Caco-2 (cell line): Measurements from ENCODE around the gene FYTTD1. TPM values are rescaled to one million over a fixed set of nuclear protein-coding genes. Genes with fewer than 3 reads are reported as not detected.

Experiments
- BruUV-seq: library from RNA; stranded (reverse); fragments of 400-500 nt; replicated peaks from 2 replicates; lab custom pipeline; 2021; lab: Mats Ljungman, UMichigan
- CTCF ChIA-PET: fragments of 300-600 bp; sonication (Branson Sonifier 250); formaldehyde crosslinking; loops from one replicate; lab custom pipeline; 2022; ENCODE audit warnings: antibody characterized with exemption; lab: Charles Lee
- POLR2A ChIA-PET: fragments of 300-600 bp; sonication (Branson Sonifier 250); formaldehyde crosslinking; loops from one replicate; lab custom pipeline; 2022; ENCODE audit warnings: antibody characterized with exemption; lab: Charles Lee
- DNase-seq, 2 experiments: peaks; one replicate each; pipeline versions ENCODE4 v3.0.0 to v3.0.0-alpha.2; 2020 to 2022
- H3K27me3 ChIP-seq: replicated peaks from 2 replicates; pipeline ENCODE4 v1.6.0; 2011; ENCODE audit warnings: low read length; ENCODE audit not compliant: control insufficient read depth, insufficient read depth
- H3K36me3 ChIP-seq: 2 replicates; pipeline ENCODE4 v1.5.1; 2011; ENCODE audit warnings: low read length; ENCODE audit not compliant: control insufficient read depth, insufficient read depth
- H3K4me1 ChIP-seq: fragments of 250-450 bp; sonication (Bioruptor Pico); 2 replicates; pipeline ENCODE4 v1.5.1; 2020; ENCODE audit warnings: mild to moderate bottlenecking
- H3K4me3 ChIP-seq: 2 replicates; pipeline ENCODE4 v1.5.1; 2011; ENCODE audit warnings: low read depth, mild to moderate bottlenecking, control low read depth, low read length
- H3K9me3 ChIP-seq: fragments of 250-450 bp; sonication (Bioruptor Pico); 2 replicates; pipeline ENCODE4 v1.5.1; 2020; ENCODE audit warnings: mild to moderate bottlenecking, moderate library complexity
- H3K27ac Mint-ChIP-seq: one replicate; pipeline ENCODE4 v1.8.0; 2022; ENCODE audit warnings: mixed read lengths; ENCODE audit not compliant: unreplicated experiment
- H3K27me3 Mint-ChIP-seq: one replicate; pipeline ENCODE4 v1.8.0; 2022; ENCODE audit warnings: mixed read lengths; ENCODE audit not compliant: insufficient read depth, unreplicated experiment
- H3K36me3 Mint-ChIP-seq: one replicate; pipeline ENCODE4 v1.8.0; 2022; ENCODE audit warnings: mild to moderate bottlenecking, mixed read lengths; ENCODE audit not compliant: insufficient read depth, unreplicated experiment
- H3K4me1 Mint-ChIP-seq: one replicate; pipeline ENCODE4 v1.8.0; 2022; ENCODE audit warnings: low read depth, mixed read lengths; ENCODE audit not compliant: unreplicated experiment
- H3K4me3 Mint-ChIP-seq: one replicate; pipeline ENCODE4 v1.8.0; 2022; ENCODE audit warnings: mild to moderate bottlenecking, moderate library complexity, mixed read lengths; ENCODE audit not compliant: unreplicated experiment
- H3K9me3 Mint-ChIP-seq: one replicate; pipeline ENCODE4 v1.8.0; 2022; ENCODE audit warnings: mixed read lengths; ENCODE audit not compliant: unreplicated experiment
- intact Hi-C: fragments of 100-400 bp; cut with micrococcal nuclease; formaldehyde crosslinking; loops from one replicate; pipeline ENCODE4 v1.10.0; 2022; ENCODE audit not compliant: unreplicated experiment
- total RNA-seq: library from RNA; stranded (reverse); gene quantifications from 2 replicates; pipeline ENCODE4 v1.2.3, GENCODE V29; 2022
- TF ChIP-seq, protein P1 (sequence below), 2 experiments: fragments of 200-600 bp in 1 of 2; IDR thresholded peaks; 1 replicate in 1 of 2; 2 replicates in 1 of 2; pipeline versions ENCODE4 v1.5.1 to v1.8.0; 2011 to 2022; ENCODE audit warnings: antibody characterized with exemption in 1 of 2, control low read depth in 1 of 2, inconsistent platforms in 1 of 2, low read depth in 1 of 2, low read length in 1 of 2, mild to moderate bottlenecking in 1 of 2, moderate library complexity in 1 of 2; ENCODE audit not compliant: insufficient read depth in 1 of 2, severe bottlenecking in 1 of 2, unreplicated experiment in 1 of 2

Gene FYTTD1
- total RNA-seq, 1 experiment from 2014 or later = 41.6 TPM

- POLR2A ChIA-PET = no interaction called here
- H3K4me1 ChIP-seq = no peaks in the 10 kb centered on the region; the same call in 1 of the 2 replicates
- no peaks in the 10 kb centered on the region for H3K27me3 ChIP-seq
- Mint-ChIP-seq H3K36me3 (no peaks in the 10 kb centered on the region), H3K27ac (no peak overlapping the region), H3K4me1 (peaks cover 6% of the 10 kb centered on the region), H3K4me3 (no peak overlapping the region), H3K9me3 (no peaks in the 10 kb centered on the region), H3K27me3 (no peaks in the 10 kb centered on the region)
- no peaks in the 10 kb centered on the region for H3K9me3 ChIP-seq
- no peaks in the 10 kb centered on the region for H3K36me3 ChIP-seq
- TF ChIP-seq, protein P1, sequence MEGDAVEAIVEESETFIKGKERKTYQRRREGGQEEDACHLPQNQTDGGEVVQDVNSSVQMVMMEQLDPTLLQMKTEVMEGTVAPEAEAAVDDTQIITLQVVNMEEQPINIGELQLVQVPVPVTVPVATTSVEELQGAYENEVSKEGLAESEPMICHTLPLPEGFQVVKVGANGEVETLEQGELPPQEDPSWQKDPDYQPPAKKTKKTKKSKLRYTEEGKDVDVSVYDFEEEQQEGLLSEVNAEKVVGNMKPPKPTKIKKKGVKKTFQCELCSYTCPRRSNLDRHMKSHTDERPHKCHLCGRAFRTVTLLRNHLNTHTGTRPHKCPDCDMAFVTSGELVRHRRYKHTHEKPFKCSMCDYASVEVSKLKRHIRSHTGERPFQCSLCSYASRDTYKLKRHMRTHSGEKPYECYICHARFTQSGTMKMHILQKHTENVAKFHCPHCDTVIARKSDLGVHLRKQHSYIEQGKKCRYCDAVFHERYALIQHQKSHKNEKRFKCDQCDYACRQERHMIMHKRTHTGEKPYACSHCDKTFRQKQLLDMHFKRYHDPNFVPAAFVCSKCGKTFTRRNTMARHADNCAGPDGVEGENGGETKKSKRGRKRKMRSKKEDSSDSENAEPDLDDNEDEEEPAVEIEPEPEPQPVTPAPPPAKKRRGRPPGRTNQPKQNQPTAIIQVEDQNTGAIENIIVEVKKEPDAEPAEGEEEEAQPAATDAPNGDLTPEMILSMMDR (IDR thresholded peaks at IDR 0.05; ENCODE audit: insufficient read depth in 1 of 2, low read depth in 1 of 2, low read length in 1 of 2, severe bottlenecking in 1 of 2, unreplicated experiment in 1 of 2) = no peak
- H3K4me3 ChIP-seq = no peak overlapping the region
- CTCF ChIA-PET = no interaction called here
- DNase-seq = no peak
- BruUV-seq = no TSS peak
- intact Hi-C loops = no loop called here
These were observed 16.6 kb upstream of the FYTTD1 start for GRCh38 chr3:197733042-197733441.

DNA sequence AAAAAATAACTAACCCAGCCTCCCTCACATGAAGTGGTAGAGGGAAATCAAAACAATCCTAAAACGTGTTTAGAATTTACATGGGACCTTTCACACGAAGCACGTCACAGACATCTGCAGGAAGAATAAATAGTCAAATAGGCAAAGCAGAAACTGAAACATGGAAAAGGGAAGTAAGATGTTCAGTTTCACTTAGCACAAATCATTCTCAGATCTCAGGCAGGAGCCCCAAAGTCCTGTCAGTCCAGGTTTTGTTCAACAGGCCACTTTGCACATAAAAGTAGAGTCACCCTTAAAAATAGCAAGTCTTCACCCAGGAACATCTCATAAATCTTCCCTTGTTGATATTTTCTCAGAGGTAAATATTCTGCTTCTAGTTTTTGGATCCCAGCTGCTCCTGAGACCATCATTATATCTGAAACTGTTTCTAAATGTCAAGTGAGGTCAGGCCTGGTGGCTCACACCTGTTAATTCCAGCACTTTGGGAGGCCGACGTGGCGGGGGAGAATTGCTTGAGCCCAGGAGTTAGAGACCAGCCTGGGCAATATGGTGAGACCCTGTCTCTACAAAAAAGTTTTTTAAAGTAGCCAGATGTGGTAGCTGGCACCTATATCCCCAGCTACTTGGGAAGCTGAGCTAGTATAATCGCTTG lies 14.9 kb upstream of the FYTTD1 start:
- H3K36me3 Mint-ChIP-seq = no peaks in the 10 kb centered on the region
- no peak for DNase-seq
- no peak overlapping the region for H3K27ac Mint-ChIP-seq
- H3K4me1 Mint-ChIP-seq = peaks cover 6% of the 10 kb centered on the region
- no peak overlapping the region for H3K4me3 ChIP-seq
- H3K27me3 Mint-ChIP-seq = no peaks in the 10 kb centered on the region
- H3K27me3 ChIP-seq = no peaks in the 10 kb centered on the region
- ChIA-PET CTCF (no interaction called here), POLR2A (no interaction called here)
- no peaks in the 10 kb centered on the region; the same call in 1 of the 2 replicates for H3K4me1 ChIP-seq
- no peaks in the 10 kb centered on the region for H3K36me3 ChIP-seq
- TSS peak; percentile 25 for BruUV-seq
- no peaks in the 10 kb centered on the region for H3K9me3 Mint-ChIP-seq
- H3K9me3 ChIP-seq = no peaks in the 10 kb centered on the region
- peak overlapping the region; percentile 18 for H3K4me3 Mint-ChIP-seq
- TF ChIP-seq, protein P1 (IDR thresholded peaks at IDR 0.05; ENCODE audit: insufficient read depth in 1 of 2, low read depth in 1 of 2, low read length in 1 of 2, severe bottlenecking in 1 of 2, unreplicated experiment in 1 of 2) = no peak
- intact Hi-C loops = no loop called here

- peaks cover 6% of the 10 kb centered on the region for H3K4me1 Mint-ChIP-seq
- Histone ChIP-seq H3K4me1 (no peaks in the 10 kb centered on the region; the same call in 1 of the 2 replicates), H3K4me3 (peak overlapping the region; percentile 94), H3K27me3 (no peaks in the 10 kb centered on the region), H3K36me3 (no peaks in the 10 kb centered on the region), H3K9me3 (no peaks in the 10 kb centered on the region)
- peak overlapping the region; percentile 79 for H3K4me3 Mint-ChIP-seq
- ChIA-PET CTCF (interaction anchor here (0.6 to 1.1 kb wide), 4 partner anchors 13 to 1838 kb away, joined by 3 to 4 read pairs (median 4); partner anchors contain the start of gene FYTTD1), POLR2A (interaction anchor here (1.4 kb wide), 1 partner anchor 13 kb away, joined by 9 read pairs; no protein-coding TSS in a partner anchor)
- DNase-seq = peak in 1 of 2 experiments; percentile 27
- H3K27me3 Mint-ChIP-seq = no peaks in the 10 kb centered on the region
- no peaks in the 10 kb centered on the region for H3K36me3 Mint-ChIP-seq
- H3K27ac Mint-ChIP-seq = peak overlapping the region; percentile 25
- no TSS peak for BruUV-seq
- no peaks in the 10 kb centered on the region for H3K9me3 Mint-ChIP-seq
- TF ChIP-seq, protein P1 (IDR thresholded peaks at IDR 0.05; ENCODE audit: insufficient read depth in 1 of 2, low read depth in 1 of 2, low read length in 1 of 2, severe bottlenecking in 1 of 2, unreplicated experiment in 1 of 2) = no peak
- intact Hi-C loops = no loop called here
These were observed 13.6 kb upstream of the FYTTD1 start for GRCh38 chr3:197736010-197736490.
